Activated CD4-positive, alpha-beta T cell treated with anti-CD3 and anti-CD28 coated beads, Interleukin-2, Interleukin-4, amounts not matched to agents 100 ng/mL and 50 ng/mL, durations not matched to agents 16 hours and 8 hours (primary cell): Measurements from ENCODE around the gene MRGPRG.

ENCODE experiments used
- DNase-seq: peaks from one replicate; pipeline ENCODE4 v3.0.0-alpha.2; 2020; ENCODE audit warnings: low spot score

The MRGPRG gene

DNA sequence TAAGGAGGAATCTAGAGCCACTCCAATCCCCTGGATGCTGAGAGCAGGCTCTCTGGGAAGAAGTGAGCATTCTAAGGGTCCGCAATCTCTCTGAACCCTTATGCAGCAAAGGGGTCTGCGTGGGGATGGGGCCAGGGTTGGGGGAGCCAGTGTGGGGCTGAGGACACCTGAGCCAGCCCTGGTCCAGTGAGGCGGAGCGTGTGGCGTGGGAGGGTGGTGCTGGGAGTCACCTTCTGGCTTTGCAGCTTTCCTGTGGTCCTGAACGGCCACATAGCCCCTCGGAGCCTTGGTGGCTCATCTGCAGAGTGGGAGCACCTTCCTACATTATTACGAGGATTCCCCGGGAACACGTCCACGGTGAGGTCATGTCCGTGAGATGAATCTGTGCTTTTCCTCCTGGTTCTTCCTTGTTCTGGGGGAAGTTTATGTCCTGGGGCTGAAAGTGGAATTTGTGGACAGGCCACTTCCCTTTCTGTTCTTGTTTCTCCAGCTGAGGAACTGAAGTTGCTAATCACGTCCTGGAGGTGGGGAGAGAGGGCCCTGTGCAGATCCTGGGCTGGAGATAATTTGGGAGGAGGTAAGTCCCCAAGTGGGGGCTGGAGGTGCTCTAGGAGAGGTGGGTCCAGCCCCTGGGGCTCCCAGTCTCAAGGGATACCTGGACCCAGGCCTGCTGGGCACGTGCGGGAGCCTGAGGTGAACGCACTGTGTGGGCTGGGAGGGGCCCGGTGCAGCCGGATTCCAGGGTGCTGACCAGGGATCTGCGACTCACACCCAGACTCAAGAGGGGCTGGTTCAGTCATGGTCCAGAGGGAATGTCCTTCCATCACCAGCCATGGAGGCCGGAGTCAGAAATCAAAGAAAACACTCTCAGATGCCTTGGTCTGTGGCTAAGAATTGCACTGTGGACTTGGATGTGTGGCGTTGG is 7.5 kb upstream of the MRGPRG start:
- no peak for DNase-seq

- DNase-seq: no peak
These were observed 6.6 kb upstream of the MRGPRG start for GRCh38 chr11:3225159-3225758.

DNA sequence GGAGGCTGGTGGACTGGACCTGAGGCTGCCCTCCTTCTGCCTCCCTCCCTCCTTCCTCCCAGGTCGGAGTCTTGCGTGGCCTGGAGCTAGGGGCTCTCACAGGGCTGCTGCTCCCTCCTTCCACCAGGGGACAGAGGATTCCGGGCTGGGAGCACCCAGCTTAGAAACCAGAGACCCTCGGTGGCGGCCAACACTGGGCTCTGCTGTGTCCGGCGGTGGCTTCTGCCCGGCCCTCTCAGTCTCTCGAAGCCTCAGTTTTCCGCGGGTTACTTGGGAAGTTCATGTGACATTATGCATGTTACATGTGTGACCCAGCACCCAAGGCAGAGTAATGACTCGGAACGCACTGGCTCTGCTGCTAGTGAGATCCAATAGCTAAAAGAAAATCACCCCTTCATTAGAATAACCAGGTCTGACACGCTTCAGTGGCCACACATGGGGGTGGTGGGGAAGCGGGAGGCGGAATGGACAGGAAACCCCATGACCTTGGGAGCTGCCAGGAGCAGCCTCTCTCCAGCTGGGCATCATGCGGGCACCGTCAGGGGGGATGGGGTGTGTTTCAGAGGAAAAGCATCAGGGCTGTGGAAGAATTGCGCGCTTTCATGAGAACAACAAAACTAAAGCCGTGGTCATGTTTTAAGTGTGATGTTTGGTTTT is 5.9 kb upstream of the MRGPRG start:
- DNase-seq: no peak

GRCh38 chr11:3223932-3224381 is 5.3 kb upstream of the MRGPRG start:
- no peak for DNase-seq

- DNase-seq: no peak
These were observed 4.6 kb upstream of the MRGPRG start for GRCh38 chr11:3222941-3223915.

DNA sequence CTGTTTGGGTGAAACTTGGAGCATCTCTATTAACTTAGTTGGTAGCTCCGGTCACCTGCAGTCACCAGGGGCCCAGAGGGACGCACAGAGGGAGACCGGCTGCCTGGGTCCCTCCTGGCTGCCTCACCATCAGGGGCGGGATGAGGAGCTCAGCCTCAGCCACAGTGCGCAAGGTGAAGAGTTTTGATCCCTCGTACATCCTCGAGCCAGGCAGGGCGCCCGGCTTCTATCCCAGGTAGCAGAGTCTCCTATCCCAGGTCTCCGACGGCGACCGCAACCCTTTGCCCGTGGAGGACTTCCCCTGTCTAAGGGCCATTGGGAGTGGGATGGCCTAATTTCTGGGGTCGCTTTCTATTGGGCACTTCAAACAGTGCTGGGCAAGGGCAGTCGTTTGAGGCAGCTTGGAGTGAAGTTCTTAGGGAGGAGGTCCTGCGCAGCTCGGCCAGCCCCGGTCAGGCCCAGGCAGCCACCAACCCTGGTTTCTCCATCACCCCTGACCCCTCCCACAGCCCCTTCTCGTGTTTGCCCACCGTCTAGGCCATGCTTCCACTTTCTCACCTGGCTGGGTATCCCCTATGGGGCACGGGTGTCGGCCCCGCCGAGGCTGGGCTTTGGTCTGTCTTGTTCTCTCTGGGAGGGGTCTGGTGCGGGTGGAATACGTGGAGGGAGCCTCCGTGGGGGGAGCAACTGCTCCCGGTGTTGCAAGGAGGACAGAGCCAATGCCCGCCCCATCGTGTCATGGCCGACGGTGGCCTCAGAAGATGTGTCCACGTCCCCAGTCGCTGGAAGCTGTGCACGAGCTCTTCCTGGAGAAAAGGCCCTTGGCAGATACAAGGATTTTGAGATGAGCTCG is 3.6 kb upstream of the MRGPRG start:
- no peak for DNase-seq

DNA sequence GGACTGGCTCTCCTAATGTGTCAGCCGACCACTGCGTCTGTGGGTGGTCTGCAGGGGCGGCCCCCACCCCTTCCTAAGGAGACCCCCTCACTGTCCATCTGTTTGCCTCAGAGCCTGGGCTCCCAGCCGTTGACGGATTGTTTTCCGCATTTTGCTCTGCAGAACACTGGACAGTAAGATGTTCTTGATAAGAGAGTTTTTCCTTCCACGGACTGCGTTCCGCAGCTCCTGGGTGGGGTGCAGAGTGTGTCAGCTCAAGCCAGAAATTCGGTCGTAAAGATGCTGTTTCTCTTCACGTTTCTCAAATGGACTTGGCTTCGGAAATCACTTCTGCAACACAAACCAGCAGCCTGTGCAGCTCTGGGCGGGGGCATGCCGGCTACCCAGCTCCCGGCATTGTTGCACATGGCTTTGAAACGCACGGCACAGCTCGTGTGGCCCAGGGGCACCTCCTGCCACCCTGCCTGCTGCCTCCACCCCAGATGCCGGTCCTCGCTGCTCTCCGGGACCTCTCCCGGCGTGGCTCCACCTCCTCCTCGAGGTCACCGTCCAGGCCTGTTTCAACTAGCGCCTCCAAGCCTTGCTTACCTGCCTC is 2.9 kb upstream of the MRGPRG start:
- no peak for DNase-seq

DNA sequence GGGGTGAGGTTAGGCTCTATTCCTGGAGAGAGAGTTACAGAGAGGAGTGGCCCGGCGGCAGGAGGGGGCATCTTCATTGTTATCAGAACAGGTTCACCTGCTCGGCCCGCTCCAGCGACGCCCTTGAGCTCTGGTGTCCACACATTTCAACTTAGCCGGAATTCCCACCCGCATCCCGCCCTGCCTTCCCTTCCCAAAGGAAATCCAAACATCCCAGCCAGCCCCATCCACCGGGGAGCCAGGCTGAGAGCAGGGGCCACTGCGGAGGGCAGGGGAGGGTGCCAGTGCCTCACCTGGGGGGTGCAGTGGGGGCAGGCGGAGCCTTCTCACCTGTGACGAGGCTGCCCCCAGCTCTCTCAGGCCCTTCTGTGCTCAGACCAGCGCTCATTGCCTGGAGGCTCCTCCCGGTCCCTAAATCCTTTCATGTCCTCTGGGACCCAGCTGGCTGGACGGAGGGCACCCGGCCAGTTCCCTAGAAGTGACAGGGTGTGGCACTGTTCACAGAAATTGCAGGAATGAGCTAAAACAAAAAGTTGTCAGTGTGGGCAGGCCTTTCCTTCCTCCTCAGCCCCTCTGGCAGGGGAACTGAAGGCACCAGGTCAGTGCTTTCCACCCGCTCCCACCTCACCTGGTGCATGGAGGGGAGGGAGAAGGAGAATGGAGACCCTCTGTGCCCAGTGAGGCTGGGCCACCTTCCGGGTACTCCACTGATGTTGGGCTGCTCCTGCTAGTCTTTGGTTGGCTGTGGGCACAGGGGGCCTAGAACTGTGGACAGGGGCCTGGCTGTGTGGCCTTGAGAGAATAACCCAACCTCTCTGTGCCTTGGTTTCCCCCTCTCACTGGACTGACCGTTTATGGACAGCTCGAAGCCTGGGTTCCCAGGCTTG is 2.2 kb upstream of the MRGPRG start:
- no peak for DNase-seq

GRCh38 chr11:3220101-3220500 is 1.5 kb upstream of the MRGPRG start:
- no peak for DNase-seq

GRCh38 chr11:3219281-3219892 is 774 bp upstream of the MRGPRG start:
- no peak for DNase-seq

DNA sequence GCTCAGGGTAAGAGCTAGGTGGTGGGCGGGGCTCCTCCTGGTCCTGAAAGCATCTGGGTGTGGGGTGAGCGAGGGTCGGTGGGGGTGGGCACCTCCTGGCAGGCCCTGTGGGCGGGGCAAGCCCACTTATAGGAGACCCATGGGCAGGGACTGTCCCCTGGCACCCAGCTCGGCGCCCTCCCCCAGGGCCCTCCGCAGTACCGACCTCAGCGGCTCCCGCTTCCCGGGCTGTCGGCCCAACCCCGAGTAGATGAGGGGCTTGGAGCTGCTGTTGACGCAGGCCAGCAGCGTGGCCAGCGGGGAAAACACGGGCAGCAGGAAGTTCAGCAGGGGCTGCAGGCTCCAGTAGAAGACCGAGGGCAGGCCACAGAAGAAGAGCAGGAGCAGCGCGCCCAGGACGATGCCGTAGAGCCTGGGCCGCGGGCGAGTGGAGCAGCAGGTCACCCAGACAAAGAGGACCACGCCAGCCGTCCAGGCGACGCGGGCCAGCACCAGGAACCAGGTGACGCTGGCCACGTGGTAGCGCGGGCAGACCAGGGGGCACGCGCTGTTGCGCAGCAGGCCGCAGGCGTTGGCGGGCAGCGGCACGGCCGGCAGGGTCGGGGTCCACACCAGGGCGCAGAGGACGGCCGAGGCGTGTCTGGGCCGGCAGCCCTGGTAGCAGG is 663 bp downstream of the MRGPRG start:
- no peak for DNase-seq

DNA sequence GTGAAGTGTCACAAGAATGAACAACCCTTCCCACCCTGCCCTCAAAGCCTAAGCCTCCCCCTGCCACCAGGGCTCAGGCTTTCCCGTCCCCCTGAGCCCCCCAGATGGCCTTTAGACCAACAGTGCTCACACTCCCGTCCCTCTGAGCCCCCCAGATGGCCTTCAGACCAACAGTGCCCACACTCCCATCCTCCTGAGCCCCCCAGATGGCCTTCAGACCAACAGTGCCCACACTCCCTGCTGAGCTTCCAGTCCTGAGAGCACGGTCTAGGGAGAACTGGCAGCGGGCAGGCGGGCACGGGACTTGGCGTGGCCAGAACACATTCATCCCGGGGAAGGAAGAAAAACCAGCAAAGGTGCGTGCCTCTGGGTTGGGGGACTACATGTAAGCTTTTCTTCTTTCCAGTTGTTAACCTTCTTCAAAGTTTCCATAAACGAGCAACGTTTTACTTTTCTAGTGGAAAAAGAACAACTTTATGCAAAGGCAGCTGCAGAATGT is 2.5 kb downstream of the MRGPRG start:
- no peak for DNase-seq

DNA sequence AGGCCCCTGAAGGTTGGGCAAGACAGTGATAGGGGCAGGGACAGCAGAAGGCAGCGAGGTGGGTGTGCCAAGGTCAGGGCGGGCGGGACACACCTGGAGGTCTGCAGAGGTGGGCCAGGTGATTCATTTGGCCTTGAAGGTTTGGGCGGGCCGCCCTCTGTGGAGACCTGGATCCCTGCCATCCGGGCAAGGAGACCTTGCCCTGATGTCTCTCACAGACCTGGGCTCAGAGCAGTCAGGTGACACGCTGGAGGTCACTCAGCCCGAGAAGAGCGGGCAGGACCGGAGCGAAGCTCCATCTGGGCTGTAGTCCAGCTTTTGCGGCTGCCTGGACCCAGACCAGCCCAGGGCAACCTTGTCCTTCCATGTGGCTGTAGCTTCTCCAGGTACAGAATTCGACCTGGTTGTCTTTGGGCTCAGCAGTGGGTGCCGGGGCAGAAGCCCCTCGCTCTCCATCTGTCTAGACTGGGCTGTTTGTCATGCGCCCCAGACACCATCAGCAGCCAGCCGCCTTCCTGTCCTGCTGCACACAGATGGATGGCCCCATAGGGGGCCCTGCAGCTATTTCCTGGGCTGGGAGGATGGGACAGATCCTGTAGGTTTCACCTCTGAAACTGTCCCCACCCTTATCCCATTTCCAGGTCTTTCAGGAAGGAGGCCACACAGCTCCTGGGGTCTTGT is 3.1 kb downstream of the MRGPRG start:
- DNase-seq: no peak

DNA sequence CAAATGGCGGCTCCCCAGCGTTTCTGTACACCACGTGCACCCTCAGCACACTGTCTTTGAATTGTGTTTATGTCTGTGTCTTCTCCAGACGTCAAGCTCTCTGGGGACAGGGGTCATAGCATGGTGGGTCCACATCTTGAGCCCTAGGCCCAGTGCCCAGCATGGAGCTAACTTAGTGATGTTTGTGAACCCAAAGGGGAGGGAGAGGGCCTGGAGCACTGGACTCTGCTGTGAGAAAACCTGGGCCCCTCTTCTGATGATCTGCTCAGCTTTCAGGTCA is 4.3 kb downstream of the MRGPRG start:
- no peak for DNase-seq

DNA sequence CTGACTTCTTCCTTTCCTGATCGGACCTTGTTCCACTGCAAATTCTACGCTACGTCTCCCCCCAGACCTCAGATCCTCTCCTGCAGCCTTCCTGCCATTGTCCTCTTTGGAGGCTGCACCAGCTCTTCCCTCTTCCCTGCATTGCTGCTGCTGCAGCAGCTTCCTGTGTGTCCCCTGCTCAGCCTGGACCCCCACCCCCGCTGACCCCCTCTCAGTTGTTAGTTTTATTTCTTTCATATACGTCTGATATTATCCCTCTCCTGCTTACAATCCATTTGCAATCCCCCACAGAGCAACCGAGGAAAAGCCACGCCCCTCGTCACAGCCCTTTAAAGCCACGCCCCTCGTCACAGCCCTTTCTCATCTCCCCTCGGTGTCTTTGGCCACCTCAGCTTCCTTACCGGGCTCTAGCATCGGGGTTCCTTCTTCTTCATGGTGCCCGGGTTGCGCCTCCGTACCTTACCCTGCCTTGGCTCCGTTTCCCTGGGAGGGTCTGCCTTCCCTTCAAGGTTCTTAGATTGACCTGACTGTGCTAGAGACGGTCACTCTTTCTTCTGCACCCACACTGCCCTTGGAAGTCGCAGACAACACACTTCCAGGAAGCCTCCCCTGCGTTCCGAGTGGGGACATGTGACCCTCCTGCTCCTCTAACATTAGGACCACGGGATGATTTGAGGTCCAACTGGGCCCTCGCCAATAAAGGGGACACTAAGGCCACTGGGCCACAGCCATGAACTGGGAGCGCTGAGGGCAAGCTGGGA is 4.8 kb downstream of the MRGPRG start:
- DNase-seq: no peak

DNA sequence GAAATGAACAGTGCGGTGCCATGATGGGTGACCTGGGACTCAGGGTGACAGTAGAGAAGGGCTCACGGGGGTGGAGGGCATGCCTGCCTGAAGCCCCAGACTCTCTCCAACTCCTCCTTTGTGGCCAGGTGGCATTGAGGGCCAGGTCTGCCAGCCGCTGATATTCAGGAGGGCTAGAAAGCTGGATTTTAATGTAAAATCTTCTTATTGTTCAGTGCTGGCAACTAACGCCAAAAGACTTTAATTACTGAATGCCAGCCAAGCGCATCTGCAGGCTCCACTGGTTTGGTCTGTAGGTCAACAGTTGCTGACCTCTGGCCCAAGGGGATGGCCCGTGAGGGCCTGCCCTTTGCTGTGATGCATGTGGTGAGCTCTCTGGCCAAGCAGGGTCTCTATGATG is 10.3 kb downstream of the MRGPRG start:
- DNase-seq: no peak

- DNase-seq: no peak
These were observed 11.0 kb downstream of the MRGPRG start for GRCh38 chr11:3207526-3208189.
